Measurements from ENCODE around the gene SELENON.
A peak's percentile ranks its signal among the peaks of the same experiment; 100 is the strongest.

SELENON gene

GRCh38 chr1:25793585-25794170, 6.3 kb upstream of the SELENON start:
- DNase-seq (ENCODE audit: low read depth) = no peak

- peak; percentile 57 for DNase-seq (ENCODE audit: low read depth)
Observed at GRCh38 chr1:25794325-25794724, 5.7 kb upstream of the SELENON start.

- DNase-seq (ENCODE audit: low read depth) = no peak
Observed at GRCh38 chr1:25795211-25795610, 4.8 kb upstream of the SELENON start.

- no peak for DNase-seq (ENCODE audit: low read depth)
Observed at GRCh38 chr1:25795946-25796810, 3.8 kb upstream of the SELENON start.

GRCh38 chr1:25796811-25797458, 3.1 kb upstream of the SELENON start:
- no peak for DNase-seq (ENCODE audit: low read depth)

GRCh38 chr1:25797939-25798338, 2.1 kb upstream of the SELENON start:
- no peak for DNase-seq (ENCODE audit: low read depth)

- DNase-seq (ENCODE audit: low read depth) = no peak
Observed at GRCh38 chr1:25798666-25799351, 1.2 kb upstream of the SELENON start.

GRCh38 chr1:25799352-25799934, 550 bp upstream of the SELENON start:
- DNase-seq (ENCODE audit: low read depth) = no peak

GRCh38 chr1:25800703-25801377, 847 bp downstream of the SELENON start:
- DNase-seq (ENCODE audit: low read depth) = no peak

GRCh38 chr1:25802915-25803314, 2.9 kb downstream of the SELENON start:
- DNase-seq (ENCODE audit: low read depth) = no peak

- DNase-seq (ENCODE audit: low read depth) = no peak
Observed at GRCh38 chr1:25803368-25803767, 3.4 kb downstream of the SELENON start.

- no peak for DNase-seq (ENCODE audit: low read depth)
Observed at GRCh38 chr1:25804244-25804963, 4.4 kb downstream of the SELENON start.

- DNase-seq (ENCODE audit: low read depth) = no peak
Observed at GRCh38 chr1:25804964-25805862, 5.2 kb downstream of the SELENON start.

- no peak for DNase-seq (ENCODE audit: low read depth)
Observed at GRCh38 chr1:25805863-25806225, 5.9 kb downstream of the SELENON start.

- DNase-seq (ENCODE audit: low read depth) = no peak
Observed at GRCh38 chr1:25806418-25806817, 6.4 kb downstream of the SELENON start.

GRCh38 chr1:25807480-25808390, 7.7 kb downstream of the SELENON start:
- no peak for DNase-seq (ENCODE audit: low read depth)

- no peak for DNase-seq (ENCODE audit: low read depth)
Observed at GRCh38 chr1:25808481-25809244, 8.7 kb downstream of the SELENON start.

All from stromal cell of bone marrow (primary cell).